22Rv1 (cell line): Measurements from ENCODE around the gene CHST15.

ENCODE experiments used
- CTCF ChIP-seq: fragments of 450-650 bp; IDR thresholded peaks from 2 replicates; pipeline ENCODE4 v1.5.1; 2017; ENCODE audit warnings: mild to moderate bottlenecking
- ZFX ChIP-seq: fragments of 450-650 bp; IDR thresholded peaks from 2 replicates; pipeline ENCODE4 v1.6.1; 2017; ENCODE audit warnings: antibody characterized with exemption, borderline replicate concordance

- TF ChIP-seq CTCF (no peak), ZFX (no peak)
These were observed 94.1 kb downstream of the CHST15 start for GRCh38 chr10:123999261-123999660.
